B cell (primary cell): ENCODE results near the gene PARVB. TPM values are rescaled to one million over a fixed set of nuclear protein-coding genes. Genes with fewer than 3 reads are reported as not detected.

Experiments used
- ATAC-seq: fragments of 200-7000 bp; cut with Tn5 transposase; one replicate; pipeline ENCODE4 v1.10.0; 2021; ENCODE audit warnings: low read depth, mild to moderate bottlenecking, moderate number of reproducible peaks, moderate library complexity
- CTCF ChIA-PET: fragments of 350-600 bp; sonication (Branson Sonifier 250); formaldehyde crosslinking; loops from one replicate; lab custom pipeline; 2021; ENCODE audit warnings: antibody characterized with exemption, inconsistent platforms; lab: Charles Lee
- POLR2A ChIA-PET: fragments of 350-600 bp; sonication (Branson Sonifier 250); formaldehyde crosslinking; loops from one replicate; lab custom pipeline; 2021; ENCODE audit warnings: antibody characterized with exemption; lab: Charles Lee
- DNase-seq: peaks from one replicate; pipeline ENCODE4 v3.0.0; 2013
- H2AFZ ChIP-seq: 2 replicates; pipeline ENCODE4 v1.6.1; 2012; ENCODE audit warnings: mild to moderate bottlenecking, low read depth, low read length; ENCODE audit not compliant: insufficient read depth, poor library complexity, severe bottlenecking
- H3K27ac ChIP-seq, 2 donors: 1 replicate in 1 of 2; 2 replicates in 1 of 2; pipeline ENCODE4 v1.5.1; 2012 to 2013; ENCODE audit warnings: low read length in 2 of 2, mild to moderate bottlenecking in 2 of 2, moderate library complexity in 1 of 2
- H3K27me3 ChIP-seq, 4 experiments: fragments of 200-600 bp in 1 of 4; sonication (generic) in 1 of 4; replicated peaks in 1 of 4; 1 replicate in 2 of 4; 2 replicates in 2 of 4; pipeline versions ENCODE4 v1.6.1 to v1.7.0; 2013 to 2016; ENCODE audit warnings: low read length in 3 of 4, mild to moderate bottlenecking in 2 of 4, mixed read lengths in 1 of 4, moderate library complexity in 1 of 4; ENCODE audit not compliant: insufficient read depth in 4 of 4, control insufficient read depth in 3 of 4; ENCODE audit errors: control extremely low read depth in 1 of 4
- H3K36me3 ChIP-seq, 2 experiments: replicated peaks in 1 of 2; 1 replicate in 1 of 2; 2 replicates in 1 of 2; pipeline versions ENCODE4 v1.6.1 to v1.7.1; 2013; ENCODE audit warnings: low read length in 1 of 2; ENCODE audit not compliant: insufficient read depth in 2 of 2, control insufficient read depth in 1 of 2; ENCODE audit errors: control extremely low read depth in 1 of 2, extremely low read depth in 1 of 2
- H3K4me1 ChIP-seq, 2 donors: fragments of 200-600 bp in 1 of 2; sonication (generic) in 1 of 2; 1 replicate in 1 of 2; 2 replicates in 1 of 2; pipeline versions ENCODE4 v1.5.1 to v1.6.1; 2013 to 2017; ENCODE audit warnings: low read length in 2 of 2; ENCODE audit not compliant: control insufficient read depth in 2 of 2, insufficient read depth in 2 of 2
- H3K4me2 ChIP-seq: replicated peaks from 2 replicates; pipeline ENCODE3; 2012; ENCODE audit warnings: mild to moderate bottlenecking, low read depth, low read length; ENCODE audit not compliant: poor library complexity, severe bottlenecking
- H3K4me3 ChIP-seq, 5 experiments: fragments of 200-600 bp in 1 of 5; sonication (generic) in 1 of 5; 1 replicate in 3 of 5; 2 replicates in 2 of 5; pipeline versions ENCODE4 v1.5.1 to v1.7.0; 2011 to 2016; ENCODE audit warnings: low read length in 4 of 5, mild to moderate bottlenecking in 4 of 5, low read depth in 2 of 5, control low read depth in 1 of 5, moderate library complexity in 1 of 5; ENCODE audit not compliant: insufficient read depth in 1 of 5; ENCODE audit errors: control extremely low read depth in 1 of 5, extremely low read depth in 1 of 5
- H3K79me2 ChIP-seq: fragments of 200-600 bp; sonication (generic); one replicate; pipeline ENCODE4 v1.6.0; 2016; ENCODE audit warnings: low read length; ENCODE audit not compliant: control insufficient read depth, insufficient read depth
- H3K9ac ChIP-seq: fragments of 200-600 bp; sonication (generic); 2 replicates; pipeline ENCODE4 v1.6.1; 2017; ENCODE audit warnings: mild to moderate bottlenecking, low read length, moderate library complexity
- H3K9me3 ChIP-seq, 3 donors: one replicate each; pipeline versions ENCODE4 v1.6.1 to v1.7.1; 2013; ENCODE audit warnings: low read length in 2 of 3; ENCODE audit not compliant: control insufficient read depth in 2 of 3, insufficient read depth in 1 of 3; ENCODE audit errors: control extremely low read depth in 1 of 3
- H4K20me1 ChIP-seq: 2 replicates; pipeline ENCODE4 v1.6.0; 2012; ENCODE audit warnings: mild to moderate bottlenecking, low read length; ENCODE audit not compliant: insufficient read depth, control insufficient read depth, poor library complexity, severe bottlenecking
- H3K27ac Mint-ChIP-seq: one replicate; pipeline ENCODE4 v1.8.0; 2021; ENCODE audit warnings: mixed read lengths
- H3K27me3 Mint-ChIP-seq: one replicate; pipeline ENCODE4 v1.8.0; 2021; ENCODE audit warnings: mixed read lengths
- H3K4me1 Mint-ChIP-seq: one replicate; pipeline ENCODE4 v1.8.0; 2021; ENCODE audit warnings: mixed read lengths
- H3K4me3 Mint-ChIP-seq: one replicate; pipeline ENCODE4 v1.8.0; 2021; ENCODE audit warnings: mixed read lengths
- H3K9me3 Mint-ChIP-seq: one replicate; pipeline ENCODE4 v1.8.0; 2022; ENCODE audit warnings: mixed read lengths; ENCODE audit not compliant: insufficient read depth
- CTCF ChIP-seq: fragments of 200-600 bp; IDR thresholded peaks from one replicate; pipeline ENCODE4 v1.8.0; 2022; ENCODE audit warnings: antibody characterized with exemption, mild to moderate bottlenecking
- EZH2 ChIP-seq: IDR thresholded peaks from 2 replicates; pipeline ENCODE4 v1.6.1; 2012; ENCODE audit warnings: borderline replicate concordance, low read depth, mild to moderate bottlenecking, moderate library complexity, low read length; ENCODE audit not compliant: insufficient read depth, poor library complexity, severe bottlenecking
- WGBS: methylation state at CpG from one replicate; pipeline ENCODE4 v1.1.5; 2013; ENCODE audit warnings: missing lambda C conversion rate; ENCODE audit not compliant: insufficient coverage; 5-methylcytosine and 5-hydroxymethylcytosine counted together
- intact Hi-C: fragments of 100-400 bp; cut with micrococcal nuclease; formaldehyde crosslinking; loops from one replicate; pipeline ENCODE4 v1.10.0; 2022
- polyA plus RNA-seq: library from polyadenylated mRNA; depleted of rRNA; stranded (reverse); fragments of >200 nt; gene quantifications from 2 replicates; pipeline ENCODE4 v1.2.3, GENCODE V29; 2012
- total RNA-seq, 2 donors: library from RNA; stranded (reverse); fragments of 120-200 nt in 1 of 2; gene quantifications; 1 replicate in 1 of 2; 2 replicates in 1 of 2; pipeline versions ENCODE4 v1.2.3 to v1.2.4, GENCODE V29; 2013 to 2022

The PARVB gene
- total and polyA plus RNA-seq, 2 donors (not counting 1 experiment from before 2014, with no cell fraction given): 48.0 to 49.4 TPM

- DNase-seq (no peak), ATAC-seq (no peak)
- H3K27ac Mint-ChIP-seq: peak overlapping the region; percentile 21
- H3K79me2 ChIP-seq: no peaks in the 10 kb centered on the region
- no peak overlapping the region for H3K27ac ChIP-seq
- no peaks in the 10 kb centered on the region for H3K27me3 Mint-ChIP-seq
- H3K4me3 ChIP-seq: no peak overlapping the region
- no peaks in the 10 kb centered on the region for H3K4me1 ChIP-seq
- H3K4me1 Mint-ChIP-seq: peaks cover 3% of the 10 kb centered on the region
- ChIA-PET POLR2A (no interaction called here), CTCF (no interaction called here)
- H3K27me3 ChIP-seq: no peaks in the 10 kb centered on the region
- TF ChIP-seq EZH2: no peak
- no peak for TF ChIP-seq CTCF
- H3K36me3 ChIP-seq: peaks cover 0 to 23% of the 10 kb centered on the region in 2 experiments
- H3K9ac ChIP-seq: no peak overlapping the region
- no peak overlapping the region for H3K4me2 ChIP-seq
- intact Hi-C loops: no loop called here
- no peak overlapping the region for H3K4me3 Mint-ChIP-seq
- no peaks in the 10 kb centered on the region for H3K9me3 ChIP-seq
- no peaks in the 10 kb centered on the region for H4K20me1 ChIP-seq
- WGBS: 82% methylated on average over 12 of the region's 12 CpGs
- no peak overlapping the region for H2AFZ ChIP-seq
- H3K9me3 Mint-ChIP-seq: no peaks in the 10 kb centered on the region
Observed at GRCh38 chr22:44147008-44147645, 123.0 kb downstream of the PARVB start.

DNA sequence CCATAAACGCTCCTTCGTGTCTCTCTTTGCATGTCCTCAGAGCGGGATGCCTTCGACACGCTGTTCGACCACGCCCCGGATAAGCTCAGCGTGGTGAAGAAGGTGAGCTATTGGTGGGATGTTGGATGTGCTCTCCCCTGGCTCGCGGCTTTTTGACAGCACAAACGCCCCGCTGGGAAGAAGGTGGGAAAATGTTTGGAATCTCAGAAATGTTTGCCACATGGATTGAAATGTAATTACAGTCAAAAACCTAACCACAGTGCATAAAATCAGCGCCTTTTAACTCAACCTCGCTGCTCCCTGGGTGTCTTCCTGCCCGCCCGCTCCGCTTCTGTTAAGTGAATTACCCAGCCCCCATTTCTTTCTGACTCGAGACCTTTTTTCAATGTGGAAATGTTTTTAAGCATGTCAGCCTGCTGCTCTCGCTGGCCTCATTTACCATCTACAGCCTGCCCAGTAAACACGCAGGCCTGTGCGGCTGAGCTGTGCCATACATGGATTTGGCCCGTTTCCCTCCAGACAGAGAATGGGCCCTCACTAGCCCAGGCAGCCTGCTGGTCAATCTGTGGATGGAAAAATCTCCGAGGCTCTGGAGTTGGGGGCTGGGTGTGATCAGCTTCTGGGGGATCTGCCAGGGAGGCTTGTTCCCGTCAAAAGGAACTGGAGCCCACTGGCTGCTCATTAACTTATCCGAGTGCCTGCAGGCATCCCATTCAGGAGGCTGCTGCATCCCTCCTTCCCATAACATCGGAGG is 123.9 kb downstream of the PARVB start:
- H3K27ac Mint-ChIP-seq: no peak overlapping the region
- peaks cover 0 to 20% of the 10 kb centered on the region in 2 experiments for H3K36me3 ChIP-seq
- H3K9ac ChIP-seq: no peak overlapping the region
- no peak overlapping the region for H2AFZ ChIP-seq
- CTCF ChIA-PET: interaction anchor here (2.1 kb wide), 1 partner anchor 154 kb away, joined by 5 read pairs; no protein-coding TSS in a partner anchor
- DNase-seq (no peak), ATAC-seq (no peak)
- no peaks in the 10 kb centered on the region for H3K79me2 ChIP-seq
- TF ChIP-seq EZH2 (no peak), CTCF (no peak)
- no peak overlapping the region for H3K4me2 ChIP-seq
- no peaks in the 10 kb centered on the region for H3K9me3 ChIP-seq
- WGBS: 95% methylated on average over 23 of the region's 27 CpGs
- H3K4me3 ChIP-seq: no peak overlapping the region
- intact Hi-C loops: no loop called here
- no peaks in the 10 kb centered on the region for H3K27me3 Mint-ChIP-seq
- H3K4me1 Mint-ChIP-seq: peaks cover 3% of the 10 kb centered on the region
- POLR2A ChIA-PET: interaction anchor here (0.5 kb wide), 1 partner anchor 43 kb away, joined by 6 read pairs; no protein-coding TSS in a partner anchor
- H3K27me3 ChIP-seq: no peaks in the 10 kb centered on the region
- H4K20me1 ChIP-seq: no peaks in the 10 kb centered on the region
- no peaks in the 10 kb centered on the region for H3K9me3 Mint-ChIP-seq
- no peak overlapping the region for H3K4me3 Mint-ChIP-seq
- no peaks in the 10 kb centered on the region for H3K4me1 ChIP-seq
- H3K27ac ChIP-seq: no peak overlapping the region
